ENCODE results near the gene RALGAPA2.

Gene RALGAPA2

GRCh38 chr20:20393207-20394120, 319.0 kb downstream of the RALGAPA2 start:
- DNase-seq: no peak

GRCh38 chr20:20391766-20392165, 320.7 kb downstream of the RALGAPA2 start:
- no peak for DNase-seq

- no peak for DNase-seq
Measured at GRCh38 chr20:20391115-20391514, 321.3 kb downstream of the RALGAPA2 start.

GRCh38 chr20:20390393-20390792, 322.1 kb downstream of the RALGAPA2 start:
- no peak for DNase-seq

- no peak for DNase-seq
Measured at GRCh38 chr20:20386192-20386591, 326.3 kb downstream of the RALGAPA2 start.

GRCh38 chr20:20375862-20376261, 336.6 kb downstream of the RALGAPA2 start:
- DNase-seq: peak; percentile 66

GRCh38 chr20:20373091-20373571, 339.3 kb downstream of the RALGAPA2 start:
- DNase-seq: no peak

- no peak for DNase-seq
Measured at GRCh38 chr20:20371681-20372080, 340.8 kb downstream of the RALGAPA2 start.

- DNase-seq: no peak
Measured at GRCh38 chr20:20371083-20371482, 341.4 kb downstream of the RALGAPA2 start.

GRCh38 chr20:20370094-20370575, 342.3 kb downstream of the RALGAPA2 start:
- no peak for DNase-seq

- DNase-seq: peak; percentile 67
Measured at GRCh38 chr20:20369250-20370093, 343.0 kb downstream of the RALGAPA2 start.

GRCh38 chr20:20368418-20369249, 343.8 kb downstream of the RALGAPA2 start:
- DNase-seq: no peak

GRCh38 chr20:20367575-20368417, 344.6 kb downstream of the RALGAPA2 start, which contains the start of gene INSM1:
Gene INSM1, plus strand, starts transcription at chr20:20368104. Its CDS starts 164 bp downstream, at chr20:20368268.
- peak; percentile 99 for DNase-seq

- DNase-seq: peak; percentile 76
Measured at GRCh38 chr20:20366876-20367574, 345.4 kb downstream of the RALGAPA2 start.

GRCh38 chr20:20366551-20366875, 345.9 kb downstream of the RALGAPA2 start:
- peak; percentile 78 for DNase-seq

GRCh38 chr20:20365480-20366161, 346.8 kb downstream of the RALGAPA2 start:
- no peak for DNase-seq

- peak; percentile 57 for DNase-seq
Measured at GRCh38 chr20:20364593-20365479, 347.6 kb downstream of the RALGAPA2 start.

GRCh38 chr20:20363799-20364592, 348.4 kb downstream of the RALGAPA2 start:
- DNase-seq: peak; percentile 84

All from COR-L47 (cell line).